Measurements from ENCODE around the gene PDCL3. TPM values are rescaled to one million over a fixed set of nuclear protein-coding genes. Genes with fewer than 3 reads are reported as not detected.

PDCL3 gene
- total RNA-seq, 3 donors from 2014 or later (not counting 1 experiment from before 2014, with no cell fraction given) = 22.3 to 27.3 (median 24.8) TPM

- Histone ChIP-seq H3K4me1 (ENCODE audit: control insufficient read depth, insufficient read depth, low read length) (no peaks in the 10 kb centered on the region), H3K27me3 (ENCODE audit: control insufficient read depth, insufficient read depth, low read length) (no peaks in the 10 kb centered on the region), H3K4me3 (ENCODE audit: low read length) (no peak overlapping the region), H3K9me3 (ENCODE audit: control insufficient read depth, insufficient read depth, low read length) (no peaks in the 10 kb centered on the region), H3K36me3 (ENCODE audit: control insufficient read depth, insufficient read depth, low read length) (no peaks in the 10 kb centered on the region), H3K27ac (ENCODE audit: low read length) (no peak overlapping the region)
- TF ChIP-seq CTCF (IDR thresholded peaks at IDR 0.05) = no peak
- H3K4me1 Mint-ChIP-seq = no peaks in the 10 kb centered on the region
- H3K27ac Mint-ChIP-seq = no peak overlapping the region
- DNase-seq (no peak), ATAC-seq (no peak)
- no peaks in the 10 kb centered on the region for H3K9me3 Mint-ChIP-seq
- no peak overlapping the region for H3K4me3 Mint-ChIP-seq
- WGBS (ENCODE audit: insufficient coverage) = 75% methylated on average over 2 of the region's 2 CpGs
- intact Hi-C loops (cut with micrococcal nuclease) = no loop called here
- peaks cover 0 to 3% of the 10 kb centered on the region in 2 donors for H3K27me3 Mint-ChIP-seq (ENCODE audit: low read depth in 2 of 2)
- no peaks in the 10 kb centered on the region for H3K36me3 Mint-ChIP-seq
Observed at GRCh38 chr2:100518801-100519200, 44.0 kb upstream of the PDCL3 start.

- no peak overlapping the region for H3K27ac Mint-ChIP-seq
- Histone ChIP-seq H3K27me3 (ENCODE audit: control insufficient read depth, insufficient read depth, low read length) (no peaks in the 10 kb centered on the region), H3K4me1 (ENCODE audit: control insufficient read depth, insufficient read depth, low read length) (no peaks in the 10 kb centered on the region), H3K4me3 (ENCODE audit: low read length) (no peak overlapping the region), H3K27ac (ENCODE audit: low read length) (no peak overlapping the region), H3K9me3 (ENCODE audit: control insufficient read depth, insufficient read depth, low read length) (no peaks in the 10 kb centered on the region), H3K36me3 (ENCODE audit: control insufficient read depth, insufficient read depth, low read length) (no peaks in the 10 kb centered on the region)
- intact Hi-C loops (cut with micrococcal nuclease) = no loop called here
- no peak for TF ChIP-seq CTCF (IDR thresholded peaks at IDR 0.05)
- DNase-seq = no peak
- no peaks in the 10 kb centered on the region for H3K36me3 Mint-ChIP-seq
- H3K27me3 Mint-ChIP-seq (ENCODE audit: low read depth in 2 of 2) = peaks cover 0 to 3% of the 10 kb centered on the region in 2 donors
- no peak overlapping the region for H3K4me3 Mint-ChIP-seq
- H3K9me3 Mint-ChIP-seq = no peaks in the 10 kb centered on the region
- 92% methylated on average over 2 of the region's 2 CpGs for WGBS (ENCODE audit: insufficient coverage)
- no peak for ATAC-seq
- H3K4me1 Mint-ChIP-seq = no peaks in the 10 kb centered on the region
Observed at GRCh38 chr2:100520224-100520623, 42.6 kb upstream of the PDCL3 start.

GRCh38 chr2:100522430-100522829, 40.4 kb upstream of the PDCL3 start:
- H3K27me3 ChIP-seq (ENCODE audit: control insufficient read depth, insufficient read depth, low read length) = no peaks in the 10 kb centered on the region
- Mint-ChIP-seq H3K27ac (no peak overlapping the region), H3K27me3 (ENCODE audit: low read depth in 2 of 2) (no peaks in the 10 kb centered on the region), H3K36me3 (no peaks in the 10 kb centered on the region), H3K4me1 (no peaks in the 10 kb centered on the region), H3K4me3 (no peak overlapping the region), H3K9me3 (no peaks in the 10 kb centered on the region)
- no peak overlapping the region for H3K4me3 ChIP-seq (ENCODE audit: low read length)
- intact Hi-C loops (cut with micrococcal nuclease) = no loop called here
- no peaks in the 10 kb centered on the region for H3K36me3 ChIP-seq (ENCODE audit: control insufficient read depth, insufficient read depth, low read length)
- H3K27ac ChIP-seq (ENCODE audit: low read length) = no peak overlapping the region
- no peak for TF ChIP-seq CTCF (IDR thresholded peaks at IDR 0.05)
- no peak for DNase-seq
- 92% methylated on average over 1 of the region's 1 CpG for WGBS (ENCODE audit: insufficient coverage)
- H3K9me3 ChIP-seq (ENCODE audit: control insufficient read depth, insufficient read depth, low read length) = no peaks in the 10 kb centered on the region
- ATAC-seq = no peak
- no peaks in the 10 kb centered on the region for H3K4me1 ChIP-seq (ENCODE audit: control insufficient read depth, insufficient read depth, low read length)

DNA sequence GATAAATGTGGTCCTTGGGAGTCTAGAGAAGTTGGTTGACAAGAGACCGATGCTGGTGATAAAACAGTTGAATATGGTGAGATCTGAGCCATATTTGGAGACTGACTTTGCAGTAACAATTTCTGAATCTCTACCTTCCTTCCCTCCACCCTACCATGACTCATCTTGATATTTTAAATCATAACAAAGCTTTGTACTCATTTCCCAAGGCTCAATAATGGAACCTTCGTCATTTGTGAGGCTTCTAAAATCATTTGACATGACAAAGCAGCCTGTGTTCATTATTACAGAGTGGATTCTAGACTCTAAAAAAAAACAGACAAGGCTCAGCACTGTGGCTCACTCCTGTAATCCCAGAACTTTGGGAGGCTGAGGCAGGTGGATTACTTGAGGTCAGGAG, 38.5 kb upstream of the PDCL3 start:
- no peak for ATAC-seq
- no peak for DNase-seq

More for the DNA sequence above, 38.5 kb upstream of the PDCL3 start:
- H3K27ac Mint-ChIP-seq = no peak overlapping the region
- H3K36me3 ChIP-seq (ENCODE audit: control insufficient read depth, insufficient read depth, low read length) = no peaks in the 10 kb centered on the region
- H3K4me1 ChIP-seq (ENCODE audit: control insufficient read depth, insufficient read depth, low read length) = no peaks in the 10 kb centered on the region
- no peaks in the 10 kb centered on the region for H3K27me3 Mint-ChIP-seq (ENCODE audit: low read depth in 2 of 2)
- no peaks in the 10 kb centered on the region for H3K9me3 ChIP-seq (ENCODE audit: control insufficient read depth, insufficient read depth, low read length)
- H3K36me3 Mint-ChIP-seq = no peaks in the 10 kb centered on the region
- WGBS (ENCODE audit: insufficient coverage) = 85% methylated on average over 2 of the region's 2 CpGs
- no peak overlapping the region for H3K4me3 Mint-ChIP-seq
- no peaks in the 10 kb centered on the region for H3K9me3 Mint-ChIP-seq
- H3K4me3 ChIP-seq (ENCODE audit: low read length) = no peak overlapping the region
- H3K27me3 ChIP-seq (ENCODE audit: control insufficient read depth, insufficient read depth, low read length) = no peaks in the 10 kb centered on the region
- no peaks in the 10 kb centered on the region for H3K4me1 Mint-ChIP-seq
- H3K27ac ChIP-seq (ENCODE audit: low read length) = no peak overlapping the region
- no peak for TF ChIP-seq CTCF (IDR thresholded peaks at IDR 0.05)
- intact Hi-C loops (cut with micrococcal nuclease) = no loop called here
